HuH-7.5 (cell line): ENCODE measurements around the gene KDM3A.

Source experiments
- DNase-seq: peaks from one replicate; pipeline ENCODE4 v3.0.0; 2011; ENCODE audit warnings: low spot score

The KDM3A gene

DNA sequence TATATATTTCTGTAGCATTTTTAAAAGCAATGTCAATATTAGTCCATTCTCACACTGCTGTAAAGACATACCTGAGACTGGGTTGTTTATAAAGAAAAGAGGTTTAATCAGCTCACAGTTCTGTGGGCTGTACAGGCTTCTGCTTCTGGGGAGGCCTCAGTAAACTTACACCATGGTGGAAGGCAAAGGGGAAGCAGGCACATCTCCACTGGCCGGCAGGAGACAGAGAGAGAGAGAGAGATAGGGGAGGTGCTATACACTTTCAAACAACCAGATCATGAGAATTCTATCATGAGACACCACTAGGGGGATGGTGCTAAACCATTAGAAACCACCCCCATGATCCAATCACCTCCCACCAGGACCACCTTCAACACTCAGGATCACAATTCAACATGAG lies 79.0 kb downstream of the KDM3A start:
- DNase-seq, result no peak

DNA sequence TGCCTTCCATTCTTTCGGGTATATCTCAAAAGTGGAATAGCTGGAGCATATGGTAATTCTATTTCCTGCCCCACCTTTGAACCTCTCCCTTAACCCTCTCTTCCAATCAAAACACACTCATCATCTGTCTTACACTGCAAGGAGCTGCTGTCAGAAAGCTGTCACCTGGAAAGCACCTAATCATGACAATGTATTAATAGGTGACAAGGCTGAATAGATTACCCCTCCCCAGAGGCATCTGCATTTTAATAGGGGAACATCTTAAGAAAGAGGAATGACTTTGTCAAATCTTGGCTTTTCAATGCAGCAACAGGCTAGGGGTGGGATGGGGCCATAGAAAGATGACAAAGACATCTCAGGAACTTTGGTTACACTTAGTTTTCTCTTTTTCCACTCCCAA lies 80.8 kb downstream of the KDM3A start:
- no peak for DNase-seq

DNA sequence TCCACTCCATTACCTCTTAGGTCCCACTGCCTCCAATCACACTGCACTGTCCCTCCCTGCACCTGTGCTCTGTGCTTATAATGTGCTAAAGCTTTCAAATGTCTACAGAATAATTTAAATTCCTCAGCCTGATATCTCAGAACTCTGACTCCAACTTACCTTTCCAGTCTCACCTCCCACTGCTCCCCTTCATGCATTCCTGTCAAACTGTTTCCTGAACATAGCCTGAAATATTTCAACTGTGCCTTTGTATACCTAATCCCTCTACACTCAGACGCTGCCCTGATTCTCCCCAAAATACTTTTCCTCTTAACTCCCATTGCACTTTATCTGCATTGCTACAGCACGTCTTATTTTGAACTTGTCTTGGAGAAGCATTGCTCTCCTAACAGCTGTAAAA lies 81.5 kb downstream of the KDM3A start:
- DNase-seq, result no peak

DNA sequence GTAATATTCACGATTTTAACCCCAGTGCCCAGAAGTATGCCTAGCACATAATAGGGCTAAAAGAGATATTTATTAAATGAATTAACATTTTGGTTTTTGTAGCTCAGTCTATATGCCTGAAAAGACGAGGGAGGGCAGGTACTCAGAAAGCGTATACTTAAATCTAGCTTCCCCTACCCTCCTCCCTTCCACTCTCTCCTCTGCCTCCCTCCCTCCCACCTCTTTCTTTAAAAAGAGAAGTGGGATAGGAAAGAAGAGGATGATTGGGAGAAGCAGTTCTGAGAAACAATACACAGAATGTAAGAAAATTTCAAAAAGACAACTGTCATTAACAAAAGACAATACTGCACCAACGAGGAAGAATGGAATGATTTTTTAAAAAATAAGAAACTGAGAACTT lies 82.3 kb downstream of the KDM3A start:
- DNase-seq, result no peak

DNA sequence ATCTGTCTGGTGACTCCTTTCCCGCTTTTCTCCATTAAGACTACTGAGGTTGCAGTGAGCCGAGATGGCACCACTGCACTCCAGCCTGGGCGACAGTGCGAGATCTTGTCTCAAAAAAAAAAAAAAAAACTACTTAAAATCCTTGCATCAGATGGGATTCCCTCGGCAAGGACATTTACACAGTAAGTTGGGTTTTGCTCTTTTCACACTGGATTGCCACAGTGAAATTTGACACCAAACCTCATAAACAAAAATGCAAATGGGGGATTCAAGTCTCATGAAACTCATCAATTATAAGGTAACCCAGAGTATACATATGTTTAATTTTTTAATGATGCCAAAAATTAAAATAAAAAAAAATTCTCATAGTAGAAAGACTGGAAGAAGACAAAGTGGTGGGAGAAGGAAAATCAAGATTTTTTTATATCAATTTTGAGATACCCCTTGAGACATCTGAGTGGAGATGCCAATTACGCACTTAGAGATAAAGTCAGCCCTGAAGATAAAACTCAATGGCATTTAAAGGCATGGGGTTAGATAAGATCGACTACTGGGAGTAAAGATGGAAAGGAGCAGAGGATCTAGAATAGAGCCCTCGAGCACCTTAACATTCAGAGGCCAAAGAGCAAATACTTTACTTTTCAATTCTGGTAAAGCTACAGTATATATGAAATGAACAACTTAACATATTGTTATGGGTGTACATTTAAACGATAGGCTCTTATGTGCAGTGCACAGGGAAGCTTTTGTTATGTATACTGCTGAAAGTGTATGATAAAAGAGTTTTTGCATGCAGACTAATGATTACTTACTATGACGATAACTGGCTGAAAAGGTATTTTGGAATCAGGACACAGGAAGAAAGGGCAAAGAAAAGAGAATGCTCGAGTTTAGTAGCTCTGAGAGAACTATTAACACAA lies 84.5 kb downstream of the KDM3A start:
- DNase-seq, result no peak

DNA sequence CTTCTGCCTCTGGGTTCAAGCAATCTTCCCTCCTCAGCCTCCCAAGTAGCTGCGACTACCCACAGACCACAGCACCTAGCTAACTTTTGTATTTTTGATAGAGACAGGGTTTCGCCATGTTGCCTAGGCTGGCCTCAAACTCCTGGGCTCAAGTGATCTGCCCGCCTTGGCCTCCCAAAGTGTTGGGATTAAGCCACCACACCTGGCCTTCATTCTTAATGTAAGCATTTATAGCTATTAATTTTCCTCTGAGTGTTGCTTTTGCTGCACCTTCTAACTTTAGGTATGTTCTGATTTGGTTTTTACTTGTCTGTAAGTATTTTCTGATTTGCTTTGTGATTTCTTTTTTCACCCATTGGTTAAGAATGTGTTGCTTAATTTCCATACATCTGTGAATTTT lies 92.4 kb downstream of the KDM3A start:
- no peak for DNase-seq

DNA sequence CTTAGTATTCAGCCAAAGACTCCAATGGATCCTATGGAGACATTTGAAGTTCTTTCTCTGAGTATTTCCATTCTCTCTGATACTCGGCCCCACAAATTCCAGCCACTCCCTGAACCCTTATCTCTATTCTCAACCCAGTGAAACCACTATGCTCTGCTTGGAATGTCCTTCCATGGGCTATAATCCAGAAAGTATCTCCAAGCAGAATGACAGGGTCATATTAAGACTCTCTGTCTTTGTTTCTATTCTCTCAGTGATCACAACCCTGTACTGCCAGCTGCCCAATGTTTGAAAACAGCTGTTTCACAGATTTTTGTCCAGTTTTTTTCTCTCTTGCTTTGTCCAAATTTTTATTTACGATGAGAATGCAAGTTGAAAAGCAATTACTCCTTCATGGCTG lies 100.2 kb downstream of the KDM3A start:
- DNase-seq, result no peak
